Trophoblast cell (in vitro differentiated cells and primary cell): ENCODE results near the gene ABCA13.

Source experiments
- DNase-seq, 2 donors: peaks; one replicate each; pipeline ENCODE4 v3.0.0-alpha.2; 2016
- H2AFZ ChIP-seq: 2 replicates; pipeline ENCODE4 v1.6.1; 2013; ENCODE audit warnings: low read length, moderate library complexity, mild to moderate bottlenecking; ENCODE audit not compliant: insufficient read depth, poor library complexity
- H2AK5ac ChIP-seq: 2 replicates; pipeline ENCODE4 v1.6.1; 2013; ENCODE audit warnings: mild to moderate bottlenecking, low read length
- H2BK120ac ChIP-seq: 2 replicates; pipeline ENCODE4 v1.6.1; 2013; ENCODE audit warnings: low read length, mild to moderate bottlenecking, moderate library complexity; ENCODE audit not compliant: insufficient read depth, poor library complexity
- H2BK12ac ChIP-seq: 2 replicates; pipeline ENCODE4 v1.6.1; 2013; ENCODE audit warnings: mild to moderate bottlenecking, low read length, moderate library complexity
- H2BK5ac ChIP-seq: 2 replicates; pipeline ENCODE4 v1.6.1; 2013; ENCODE audit warnings: low read length, low read depth, moderate library complexity, mild to moderate bottlenecking; ENCODE audit not compliant: poor library complexity
- H3K14ac ChIP-seq: 2 replicates; pipeline ENCODE4 v1.6.1; 2013; ENCODE audit warnings: mild to moderate bottlenecking, low read length
- H3K18ac ChIP-seq: 2 replicates; pipeline ENCODE4 v1.6.1; 2013; ENCODE audit warnings: mild to moderate bottlenecking, low read length
- H3K23ac ChIP-seq: 2 replicates; pipeline ENCODE4 v1.6.1; 2013; ENCODE audit warnings: low read length
- H3K27ac ChIP-seq: 2 replicates; pipeline ENCODE4 v1.5.1; 2013; ENCODE audit warnings: low read depth, mild to moderate bottlenecking, inconsistent platforms, low read length, moderate library complexity
- H3K27me3 ChIP-seq: 2 replicates; pipeline ENCODE4 v1.6.1; 2013; ENCODE audit warnings: inconsistent platforms, mild to moderate bottlenecking, low read length, moderate library complexity; ENCODE audit not compliant: insufficient read depth
- H3K36me3 ChIP-seq, 2 experiments: 1 replicate in 1 of 2; 2 replicates in 1 of 2; pipeline ENCODE4 v1.6.1; 2013; ENCODE audit warnings: low read length in 2 of 2, mild to moderate bottlenecking in 2 of 2, moderate library complexity in 1 of 2; ENCODE audit not compliant: insufficient read depth in 2 of 2, control insufficient read depth in 1 of 2
- H3K4ac ChIP-seq: 2 replicates; pipeline ENCODE4 v1.6.1; 2013; ENCODE audit warnings: low read depth, mild to moderate bottlenecking, low read length, moderate library complexity
- H3K4me1 ChIP-seq, 2 experiments: 1 replicate in 1 of 2; 2 replicates in 1 of 2; pipeline ENCODE4 v1.6.1; 2013; ENCODE audit warnings: low read length in 2 of 2, mild to moderate bottlenecking in 2 of 2, moderate library complexity in 1 of 2; ENCODE audit not compliant: insufficient read depth in 2 of 2, control insufficient read depth in 1 of 2
- H3K4me2 ChIP-seq: 2 replicates; pipeline ENCODE4 v1.6.1; 2013; ENCODE audit warnings: inconsistent platforms, mild to moderate bottlenecking, low read length, moderate library complexity
- H3K4me3 ChIP-seq: 2 replicates; pipeline ENCODE4 v1.5.1; 2013; ENCODE audit warnings: mild to moderate bottlenecking, low read depth, low read length, inconsistent platforms
- H3K79me1 ChIP-seq: one replicate; pipeline ENCODE4 v1.6.1; 2013; ENCODE audit warnings: low read length
- H3K79me2 ChIP-seq: 2 replicates; pipeline ENCODE4 v1.6.1; 2013; ENCODE audit warnings: low read length, mild to moderate bottlenecking; ENCODE audit not compliant: control insufficient read depth, insufficient read depth, poor library complexity
- H3K9ac ChIP-seq: 2 replicates; pipeline ENCODE4 v1.6.1; 2013; ENCODE audit warnings: mild to moderate bottlenecking, low read length
- H3K9me3 ChIP-seq: 2 replicates; pipeline ENCODE4 v1.6.1; 2013; ENCODE audit warnings: low read depth, mild to moderate bottlenecking, control low read depth, inconsistent platforms, low read length; ENCODE audit not compliant: insufficient read depth
- H4K12ac ChIP-seq: 2 replicates; pipeline ENCODE4 v1.6.1; 2013; ENCODE audit warnings: low read depth, mild to moderate bottlenecking, low read length, moderate library complexity
- H4K8ac ChIP-seq: 2 replicates; pipeline ENCODE4 v1.6.1; 2013; ENCODE audit warnings: low read depth, mild to moderate bottlenecking, low read length, moderate library complexity
- H4K91ac ChIP-seq: one replicate; pipeline ENCODE4 v1.6.1; 2013; ENCODE audit warnings: low read depth, mild to moderate bottlenecking, low read length, moderate library complexity
- WGBS: extraction: QIAGEN DNeasy Blood & Tissue Kit; methylation state at CpG from one replicate; pipeline ENCODE4 v1.1.7; 2013; ENCODE audit warnings: missing lambda C conversion rate; ENCODE audit not compliant: insufficient read length, insufficient coverage; ENCODE audit errors: extremely low coverage; 5-methylcytosine and 5-hydroxymethylcytosine counted together

The ABCA13 gene

DNA sequence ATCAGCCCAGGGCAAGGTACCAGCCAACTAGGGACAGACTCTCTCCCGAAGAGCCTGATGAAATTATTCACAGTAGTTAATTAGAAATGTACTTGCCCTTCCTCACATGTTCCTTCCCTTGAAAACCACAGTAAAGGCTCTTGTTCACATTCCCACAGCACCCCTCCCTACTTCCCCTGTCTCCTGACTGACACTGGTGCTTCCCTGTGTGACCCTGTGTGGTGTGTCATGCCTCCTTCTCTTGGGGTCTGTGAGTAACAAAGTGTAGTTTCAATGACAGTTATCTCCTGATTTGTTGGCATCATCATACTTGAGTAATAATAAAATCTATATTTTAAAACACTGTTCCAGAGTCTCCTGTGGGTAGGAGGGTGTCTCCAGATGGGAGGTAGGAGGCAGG lies 209.7 kb downstream of the ABCA13 start:
- Histone ChIP-seq H2AK5ac (no peak overlapping the region), H3K23ac (no peak overlapping the region), H3K4me1 (no peaks in the 10 kb centered on the region), H3K4me3 (no peak overlapping the region), H3K9ac (no peak overlapping the region), H2BK120ac (no peak overlapping the region), H3K27ac (no peak overlapping the region), H3K4ac (no peak overlapping the region), H3K36me3 (no peaks in the 10 kb centered on the region), H3K79me1 (no peaks in the 10 kb centered on the region), H2BK5ac (no peak overlapping the region), H3K9me3 (no peaks in the 10 kb centered on the region), H3K79me2 (no peaks in the 10 kb centered on the region), H3K27me3 (no peaks in the 10 kb centered on the region), H3K4me2 (no peak overlapping the region), H3K14ac (no peak overlapping the region), H4K91ac (no peak overlapping the region), H4K12ac (no peak overlapping the region), H2BK12ac (no peak overlapping the region), H3K18ac (no peak overlapping the region), H2AFZ (no peak overlapping the region), H4K8ac (no peak overlapping the region)
- DNase-seq = no peak
- WGBS = no CpG with 5 or more reads among the region's 1 CpG

DNA sequence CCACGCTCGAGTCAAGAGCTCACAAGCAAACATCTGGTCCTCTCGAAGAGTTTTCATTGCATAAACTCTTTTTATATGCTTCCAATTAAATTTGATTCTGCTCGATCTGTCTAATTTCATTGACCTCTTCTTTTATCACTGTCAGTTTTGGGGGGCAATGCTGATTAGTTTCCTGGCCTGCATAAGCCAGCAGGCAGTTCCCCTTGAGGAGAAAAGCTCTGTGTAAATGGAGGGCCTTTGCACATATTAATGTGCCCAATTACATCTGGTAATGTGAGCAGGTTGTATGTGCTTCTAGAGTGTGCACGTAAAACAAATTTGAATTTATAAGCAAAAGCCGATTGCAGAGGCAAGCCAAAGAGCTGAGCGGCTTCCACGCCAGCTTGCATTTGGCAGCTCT lies 210.3 kb downstream of the ABCA13 start:
- H3K18ac ChIP-seq = no peak overlapping the region
- H3K4me3 ChIP-seq = no peak overlapping the region
- no peak overlapping the region for H4K91ac ChIP-seq
- no peaks in the 10 kb centered on the region for H3K79me2 ChIP-seq
- H3K36me3 ChIP-seq = no peaks in the 10 kb centered on the region
- DNase-seq = no peak
- no peak overlapping the region for H2AK5ac ChIP-seq
- H3K23ac ChIP-seq = no peak overlapping the region
- no peak overlapping the region for H3K27ac ChIP-seq
- no peak overlapping the region for H2AFZ ChIP-seq
- no peaks in the 10 kb centered on the region for H3K4me1 ChIP-seq
- H3K14ac ChIP-seq = no peak overlapping the region
- H3K9ac ChIP-seq = no peak overlapping the region
- H3K79me1 ChIP-seq = no peaks in the 10 kb centered on the region
- H4K8ac ChIP-seq = no peak overlapping the region
- no peak overlapping the region for H4K12ac ChIP-seq
- no peak overlapping the region for H2BK120ac ChIP-seq
- H2BK5ac ChIP-seq = no peak overlapping the region
- H3K4ac ChIP-seq = no peak overlapping the region
- WGBS = no CpG with 5 or more reads among the region's 8 CpGs
- no peak overlapping the region for H3K4me2 ChIP-seq
- H3K9me3 ChIP-seq = no peaks in the 10 kb centered on the region
- H2BK12ac ChIP-seq = no peak overlapping the region
- H3K27me3 ChIP-seq = no peaks in the 10 kb centered on the region

GRCh38 chr7:48384180-48384752 lies 213.0 kb downstream of the ABCA13 start:
- no peak overlapping the region for H3K4me2 ChIP-seq
- no peak overlapping the region for H3K27ac ChIP-seq
- no peak overlapping the region for H2AK5ac ChIP-seq
- no peaks in the 10 kb centered on the region for H3K9me3 ChIP-seq
- H3K4me1 ChIP-seq = no peaks in the 10 kb centered on the region
- H3K23ac ChIP-seq = no peak overlapping the region
- H4K91ac ChIP-seq = no peak overlapping the region
- no peak overlapping the region for H3K18ac ChIP-seq
- H3K14ac ChIP-seq = no peak overlapping the region
- DNase-seq = no peak
- H3K4me3 ChIP-seq = no peak overlapping the region
- no CpG with 5 or more reads among the region's 6 CpGs for WGBS
- no peaks in the 10 kb centered on the region for H3K27me3 ChIP-seq
- H3K4ac ChIP-seq = no peak overlapping the region
- no peaks in the 10 kb centered on the region for H3K79me2 ChIP-seq
- H2AFZ ChIP-seq = no peak overlapping the region
- no peak overlapping the region for H3K9ac ChIP-seq
- no peak overlapping the region for H4K8ac ChIP-seq
- no peak overlapping the region for H4K12ac ChIP-seq
- no peaks in the 10 kb centered on the region for H3K79me1 ChIP-seq
- H3K36me3 ChIP-seq = no peaks in the 10 kb centered on the region
- H2BK120ac ChIP-seq = no peak overlapping the region
- no peak overlapping the region for H2BK12ac ChIP-seq
- no peak overlapping the region for H2BK5ac ChIP-seq

GRCh38 chr7:48387932-48388331 lies 216.7 kb downstream of the ABCA13 start:
- Histone ChIP-seq H3K79me1 (no peaks in the 10 kb centered on the region), H2AFZ (no peak overlapping the region), H4K8ac (no peak overlapping the region), H2BK120ac (no peak overlapping the region), H3K4ac (no peak overlapping the region), H4K91ac (no peak overlapping the region), H3K36me3 (no peaks in the 10 kb centered on the region), H2BK5ac (no peak overlapping the region), H2BK12ac (no peak overlapping the region), H3K18ac (no peak overlapping the region), H3K4me3 (no peak overlapping the region), H3K4me2 (no peak overlapping the region), H2AK5ac (no peak overlapping the region), H3K14ac (no peak overlapping the region), H4K12ac (no peak overlapping the region), H3K27ac (no peak overlapping the region), H3K9ac (no peak overlapping the region), H3K4me1 (no peaks in the 10 kb centered on the region), H3K79me2 (no peaks in the 10 kb centered on the region), H3K27me3 (no peaks in the 10 kb centered on the region), H3K23ac (no peak overlapping the region), H3K9me3 (no peaks in the 10 kb centered on the region)
- no peak for DNase-seq
- no CpG with 5 or more reads among the region's 2 CpGs for WGBS
